ENCODE measurements around the gene PRKX.
"Not testable (repeated sequence)": the region's sequence is repeated elsewhere in the genome, so short reads cannot be mapped to it uniquely, and the experiment has no call there.

The PRKX gene

DNA sequence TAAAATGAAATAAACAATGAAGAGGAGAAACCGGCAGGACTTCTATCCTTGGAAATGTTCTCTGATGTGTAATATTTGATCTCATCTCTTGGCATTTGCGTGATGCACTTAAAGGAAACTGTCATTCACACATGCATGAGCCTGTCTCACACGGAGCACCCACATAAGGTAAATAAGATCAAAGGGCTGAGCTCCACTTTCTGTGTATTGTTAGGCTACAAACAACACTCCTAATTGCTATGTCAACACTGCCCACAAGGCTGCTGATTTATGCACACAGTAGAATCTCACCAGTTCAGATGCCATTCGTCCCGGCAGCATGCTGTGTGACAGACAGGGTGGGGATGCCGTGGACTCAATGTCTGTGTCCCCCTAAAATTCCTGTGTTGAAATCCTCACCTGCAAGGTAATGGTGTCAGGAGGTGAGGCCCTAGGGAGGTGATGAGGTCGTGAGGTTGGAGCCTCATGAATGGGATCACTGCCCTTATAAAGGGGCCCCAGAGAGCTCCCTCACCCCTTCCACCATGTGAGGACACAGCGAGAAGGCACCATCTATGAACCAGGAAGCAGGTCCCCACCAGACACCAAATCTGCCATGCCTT, 5.7 kb downstream of the PRKX start:
- DNase-seq: peak; percentile 33

DNA sequence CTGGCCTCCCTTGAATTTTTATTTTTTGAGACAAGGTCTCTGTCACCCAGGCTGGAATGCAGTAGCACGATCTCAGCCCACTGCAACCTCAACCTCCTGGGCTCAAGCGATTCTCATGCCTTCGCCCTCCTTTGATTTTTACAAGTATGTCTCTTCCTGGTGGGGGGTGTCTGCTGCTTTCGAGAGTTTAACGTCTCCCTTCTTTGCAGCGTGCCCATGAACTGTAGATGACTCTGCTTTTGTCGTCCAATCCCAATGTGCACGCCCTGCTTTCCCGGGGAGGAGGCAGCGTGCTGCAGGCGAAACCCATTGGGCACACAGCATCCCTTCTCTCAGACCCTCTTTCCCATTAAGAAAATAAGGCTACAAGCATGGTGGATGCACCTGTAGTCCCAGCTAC, 7.0 kb downstream of the PRKX start:
- DNase-seq: no peak

DNA sequence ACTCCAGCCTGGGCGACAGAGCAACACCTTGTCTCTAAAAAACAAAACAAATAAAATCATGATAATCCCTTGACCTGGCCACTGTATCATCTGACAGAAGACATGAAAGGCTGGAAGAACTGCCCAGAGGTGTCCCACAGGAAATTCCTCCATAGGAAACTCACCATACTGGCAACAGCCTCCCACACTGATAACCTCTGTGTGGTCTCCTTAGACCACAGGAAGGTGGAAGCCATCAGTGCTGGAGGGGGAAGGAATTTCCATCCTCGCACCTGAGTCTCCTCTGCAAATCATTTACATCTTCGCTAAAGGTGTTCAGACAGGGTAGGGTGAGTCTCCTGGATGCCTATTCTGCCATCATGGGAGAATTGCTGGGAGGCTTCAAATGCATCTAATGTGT, 10.2 kb downstream of the PRKX start:
- DNase-seq: not testable (repeated sequence)

DNA sequence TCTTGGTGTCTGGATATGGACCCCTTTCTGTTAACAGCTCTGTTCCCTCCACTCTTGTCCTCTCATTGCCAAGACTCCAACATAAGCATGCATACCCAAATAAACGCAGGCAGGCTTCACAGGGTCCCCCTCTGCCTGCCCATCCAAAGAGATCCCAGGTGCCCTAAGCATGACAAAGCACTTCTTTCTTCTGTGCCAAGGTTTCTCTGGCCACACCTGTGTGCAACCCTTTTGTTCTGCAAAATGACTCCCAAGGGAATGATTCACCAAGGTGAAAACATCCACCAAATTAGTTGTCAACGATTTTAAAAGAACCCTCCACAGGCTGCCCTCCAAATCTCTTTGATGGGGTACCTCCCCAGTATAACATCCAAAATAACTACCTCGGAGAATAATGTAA, 11.4 kb downstream of the PRKX start:
- not testable (repeated sequence) for DNase-seq

DNA sequence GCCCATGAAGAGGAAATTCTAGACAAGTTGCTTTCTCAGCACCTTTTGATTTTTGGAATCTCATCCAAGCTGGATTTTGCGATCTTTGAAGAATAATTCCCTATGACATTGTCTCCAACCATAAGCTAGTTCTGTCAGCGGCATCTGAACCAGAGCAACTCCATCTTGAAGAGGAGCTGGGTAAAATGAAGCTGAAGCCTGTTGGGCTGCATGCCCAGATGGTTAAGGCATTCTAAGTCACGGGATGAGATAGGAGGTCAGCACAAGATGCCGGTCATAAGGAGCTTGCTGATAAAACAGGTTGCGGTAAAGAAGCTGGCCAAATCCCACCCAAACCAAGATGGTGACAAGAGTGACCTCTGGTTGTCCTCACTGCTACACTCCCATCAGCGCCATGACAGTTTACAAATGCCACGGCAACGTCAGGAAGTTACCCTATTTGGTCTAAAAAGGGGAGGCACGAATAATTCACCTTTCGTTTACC, 12.0 kb downstream of the PRKX start:
- DNase-seq: not testable (repeated sequence)

DNA sequence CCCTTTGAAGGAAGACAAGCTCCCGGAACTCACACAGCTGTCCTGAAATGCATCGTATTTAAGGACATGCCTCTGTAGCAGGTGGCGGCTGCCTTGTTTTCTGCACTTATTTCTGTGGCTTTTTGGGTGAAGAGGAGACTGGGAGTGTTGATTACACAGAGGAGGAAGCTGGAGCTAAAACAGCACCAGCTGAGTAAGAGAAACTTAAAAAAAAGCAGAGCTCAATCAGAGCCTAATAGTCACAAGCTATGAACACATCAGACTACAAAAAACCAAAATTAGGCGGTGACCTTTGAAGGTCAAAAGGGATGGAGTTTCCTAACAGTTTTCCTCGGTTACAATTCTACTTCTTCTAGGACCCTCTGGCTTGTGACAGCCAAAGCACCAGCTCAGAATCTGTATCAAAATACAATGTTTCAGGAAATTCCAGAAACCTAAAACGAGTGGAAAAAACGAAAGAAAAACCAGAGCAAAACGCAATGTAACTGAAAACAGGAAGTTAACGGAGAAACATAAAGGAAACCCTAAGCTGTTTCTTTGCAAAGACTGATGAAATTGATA, 13.5 kb downstream of the PRKX start:
- peak; percentile 43 for DNase-seq

DNA sequence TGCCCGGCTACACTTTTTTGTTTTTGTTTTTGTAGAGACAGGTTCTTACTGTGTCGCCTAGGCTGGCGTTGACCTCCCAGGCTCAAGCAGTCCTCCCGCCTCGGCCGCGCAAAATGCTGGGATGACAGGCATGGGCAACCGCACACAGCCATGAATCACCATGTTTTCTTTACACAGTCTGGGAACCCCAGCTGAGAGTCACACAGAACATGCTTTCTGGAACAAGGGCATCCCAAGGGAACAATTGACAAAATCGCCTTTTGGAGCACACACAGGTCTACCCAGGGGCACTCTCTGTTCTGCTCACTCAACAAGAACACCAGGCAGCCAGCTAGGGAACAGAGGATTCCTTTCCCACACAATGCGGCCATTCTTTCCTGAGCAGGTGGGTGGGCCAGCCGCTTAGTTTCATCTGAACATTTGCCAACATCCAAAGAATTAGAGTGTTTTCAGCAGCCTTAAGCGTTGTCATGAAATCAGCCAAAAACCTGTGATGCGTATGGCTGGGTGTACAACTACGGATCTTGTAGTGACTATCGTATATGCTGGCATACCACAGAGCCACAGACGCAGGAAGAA, 15.7 kb downstream of the PRKX start:
- DNase-seq: no peak

DNA sequence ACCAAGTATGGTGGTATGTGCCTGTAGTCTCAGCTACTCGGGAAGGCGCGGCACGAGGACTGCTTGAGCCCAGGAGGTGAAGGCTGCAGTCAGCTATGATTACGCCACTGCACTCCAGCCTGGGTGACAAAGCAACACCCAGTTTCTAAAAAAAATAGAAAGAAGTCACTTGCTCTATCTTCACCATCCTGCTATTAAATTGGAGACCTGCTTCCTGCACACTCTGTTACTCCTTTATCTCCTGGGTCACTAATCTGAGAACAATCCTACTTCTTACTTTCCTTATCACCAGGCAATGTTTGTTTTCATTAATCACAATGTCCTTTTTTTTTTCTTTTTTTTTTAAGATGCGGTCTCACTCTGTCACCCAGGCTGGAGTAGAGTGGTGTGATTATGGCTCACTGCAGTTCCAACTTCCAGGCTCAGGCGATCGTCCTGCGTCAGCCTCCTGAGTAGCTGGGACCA, 16.2 kb downstream of the PRKX start:
- DNase-seq: no peak

DNA sequence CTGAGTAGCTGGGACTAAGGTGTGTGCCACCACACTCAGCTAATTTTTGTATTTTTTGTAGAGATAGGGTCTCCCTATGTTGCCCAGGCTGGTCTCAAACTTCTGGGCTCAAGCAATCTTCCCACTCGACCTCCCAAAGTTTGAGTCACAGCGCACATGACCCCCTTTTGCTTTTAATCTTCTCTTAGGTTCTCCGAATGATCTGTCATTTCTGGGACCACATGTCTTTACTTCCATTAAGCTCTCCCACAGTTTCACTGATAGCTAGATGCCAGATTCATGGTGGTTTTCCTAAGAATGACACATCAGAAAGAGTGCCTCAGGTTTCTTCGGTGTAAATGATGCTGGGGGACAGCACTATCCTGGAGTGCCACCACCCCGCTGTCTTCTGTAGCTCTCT, 17.9 kb downstream of the PRKX start:
- DNase-seq: no peak

DNA sequence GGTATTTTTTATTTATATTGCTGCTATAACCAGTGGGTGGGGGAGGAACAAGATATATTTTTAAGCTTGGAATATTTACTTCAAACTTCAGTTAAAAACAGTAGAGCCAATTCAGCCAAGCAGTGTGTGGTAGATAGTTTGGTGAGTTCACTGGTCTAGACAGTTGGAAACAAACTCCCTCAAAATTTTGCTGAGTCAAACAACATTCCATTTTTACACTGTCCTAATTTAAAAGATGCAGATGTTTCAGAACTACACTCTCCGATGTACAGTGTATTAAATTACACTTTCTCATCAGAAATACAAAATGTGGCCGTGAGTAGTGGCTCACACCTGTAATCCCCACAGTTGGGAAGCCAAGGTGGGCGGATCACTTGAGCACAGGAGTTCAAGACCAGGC, 23.3 kb downstream of the PRKX start:
- DNase-seq: no peak

DNA sequence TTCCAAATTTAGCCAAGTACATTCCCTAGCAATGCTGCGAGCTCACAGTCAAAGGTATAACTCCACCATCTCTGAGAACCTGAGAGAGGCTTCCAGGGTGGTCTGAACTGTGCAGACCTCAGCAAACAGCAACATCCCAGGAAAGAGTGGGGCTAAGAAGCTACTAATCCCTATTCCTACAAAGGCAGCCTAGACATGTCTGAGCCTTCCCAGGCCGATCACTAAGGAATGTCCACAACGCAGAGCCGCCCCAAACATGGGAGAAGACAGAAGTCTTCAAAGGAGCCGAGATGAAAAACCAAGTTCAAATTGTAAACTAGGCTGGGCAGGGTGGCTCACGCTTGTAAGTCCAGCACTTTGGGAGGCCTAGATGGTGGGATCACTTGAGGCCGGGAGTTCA, 30.2 kb downstream of the PRKX start:
- DNase-seq: not testable (repeated sequence)

DNA sequence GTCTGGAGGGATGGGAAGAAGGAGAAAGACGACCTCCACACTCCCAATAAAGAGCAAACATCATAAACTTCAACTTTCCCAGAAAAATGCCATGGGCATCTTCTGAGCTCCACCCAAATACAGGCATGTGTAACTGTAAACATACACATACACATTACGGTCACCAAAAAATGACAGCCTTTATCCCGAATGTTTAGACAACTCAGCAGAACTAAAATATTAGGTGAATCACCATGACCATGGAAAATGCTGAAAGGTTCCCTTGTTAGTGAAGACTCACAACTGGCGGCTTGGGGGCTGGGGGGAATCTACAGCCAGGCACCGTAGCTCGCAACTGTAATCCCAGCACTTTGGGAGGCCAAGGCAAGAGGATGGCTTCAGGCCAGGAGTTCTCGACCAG, 33.0 kb downstream of the PRKX start:
- DNase-seq: no peak

DNA sequence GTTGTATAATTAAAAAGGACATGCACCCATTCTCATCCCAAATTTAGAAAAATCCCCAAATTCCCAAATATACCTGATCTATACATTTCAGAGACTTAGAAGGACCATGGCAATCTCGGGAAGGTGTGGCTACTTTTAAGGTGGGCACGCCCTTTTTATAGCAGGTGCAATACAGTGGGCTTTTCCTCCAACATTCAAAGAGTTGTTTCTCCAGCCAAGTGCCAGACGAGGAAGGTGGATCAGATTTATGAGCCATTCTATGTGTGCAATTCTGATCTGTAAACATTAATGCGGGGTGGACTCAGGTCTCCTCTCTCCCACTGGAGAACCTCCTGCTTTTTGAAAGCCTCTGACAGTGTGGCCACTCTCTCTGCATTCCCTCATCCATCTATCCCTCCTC, 33.8 kb downstream of the PRKX start:
- DNase-seq: no peak

DNA sequence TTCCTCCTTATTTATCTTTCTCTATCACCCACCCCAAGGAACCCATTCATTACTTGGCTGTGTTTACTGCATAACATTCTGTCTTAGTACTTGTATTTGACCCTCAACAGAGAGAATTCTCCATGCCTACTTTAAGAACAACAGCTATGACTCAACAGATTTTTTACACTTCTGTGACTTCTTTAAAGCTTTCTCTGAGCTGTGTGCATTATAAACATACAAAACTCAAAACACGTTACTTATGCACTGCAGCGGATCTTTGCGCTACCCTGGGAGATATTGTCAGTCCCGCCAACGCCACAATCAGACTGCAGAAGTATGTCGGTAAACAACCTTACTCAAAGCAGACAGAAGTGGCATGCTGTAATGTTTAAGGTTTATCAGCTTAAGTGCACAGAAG, 35.1 kb downstream of the PRKX start:
- no peak for DNase-seq

DNA sequence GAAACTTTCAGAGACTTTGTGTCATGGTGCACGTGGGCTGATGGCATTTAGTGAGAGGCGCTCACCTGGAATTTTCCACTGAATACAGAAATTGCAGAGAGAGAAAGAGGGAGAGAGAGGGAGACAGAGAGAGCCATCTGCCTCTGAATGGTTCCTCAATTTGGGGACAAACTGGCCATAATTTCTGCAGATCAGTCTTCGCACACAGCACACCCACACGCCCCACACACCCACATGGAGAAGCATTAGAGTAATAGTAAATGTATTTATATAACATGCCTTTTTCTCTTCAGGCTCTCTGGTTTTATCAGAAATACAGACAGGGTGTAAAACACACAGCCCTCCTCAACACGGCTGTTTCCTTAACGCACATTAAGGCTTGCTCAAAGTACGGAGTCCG, 38.6 kb downstream of the PRKX start:
- DNase-seq: no peak

DNA sequence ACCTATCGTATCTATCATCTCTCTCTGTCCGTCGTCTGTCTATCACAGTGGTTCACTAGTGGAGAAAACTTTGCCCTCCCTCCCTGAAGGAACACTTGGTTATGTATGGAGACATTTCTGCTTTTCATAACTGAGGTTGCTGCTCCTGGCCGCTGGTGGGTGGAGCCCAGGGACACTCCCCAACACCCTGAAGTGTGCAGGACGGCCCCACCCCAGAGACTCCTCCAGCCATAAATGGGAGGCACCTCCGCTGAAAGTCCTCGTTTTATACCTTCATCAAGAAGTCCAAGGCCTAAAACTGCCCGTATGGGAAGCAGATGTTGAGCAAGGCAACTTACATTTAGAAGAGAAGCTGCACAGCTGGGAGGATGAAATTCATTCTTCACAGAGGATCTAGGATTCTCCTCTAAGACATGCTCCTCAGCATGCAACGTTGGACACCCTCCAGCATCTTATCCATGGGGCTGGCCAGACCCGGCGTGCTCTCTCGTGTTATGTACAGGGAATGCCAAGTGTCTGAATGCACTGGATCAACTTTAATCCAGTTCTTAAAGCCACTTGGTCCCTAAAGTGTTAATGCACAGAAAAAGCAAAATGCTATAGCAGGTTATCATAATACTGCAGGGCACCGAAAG, 43.5 kb downstream of the PRKX start:
- DNase-seq: no peak

DNA sequence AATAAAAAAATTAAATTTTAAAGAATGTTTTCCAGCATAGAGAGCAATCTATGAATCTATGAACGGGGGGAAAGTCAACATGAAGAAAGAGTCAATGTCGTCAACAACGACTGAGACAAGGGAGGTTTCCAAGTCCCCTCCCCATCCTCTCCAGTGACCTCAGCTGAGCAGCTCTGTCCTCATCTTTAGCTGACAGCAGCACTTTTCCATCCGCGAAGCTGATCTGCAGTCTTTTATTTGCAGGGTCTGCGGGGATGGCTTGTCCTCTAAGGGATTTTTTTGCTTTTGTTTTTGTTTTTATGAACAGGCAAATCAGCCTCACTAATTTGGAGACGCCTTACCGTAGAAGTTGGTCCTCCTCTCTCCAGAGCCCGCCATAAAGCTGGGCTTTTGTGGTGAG, 46.5 kb downstream of the PRKX start:
- DNase-seq: no peak

DNA sequence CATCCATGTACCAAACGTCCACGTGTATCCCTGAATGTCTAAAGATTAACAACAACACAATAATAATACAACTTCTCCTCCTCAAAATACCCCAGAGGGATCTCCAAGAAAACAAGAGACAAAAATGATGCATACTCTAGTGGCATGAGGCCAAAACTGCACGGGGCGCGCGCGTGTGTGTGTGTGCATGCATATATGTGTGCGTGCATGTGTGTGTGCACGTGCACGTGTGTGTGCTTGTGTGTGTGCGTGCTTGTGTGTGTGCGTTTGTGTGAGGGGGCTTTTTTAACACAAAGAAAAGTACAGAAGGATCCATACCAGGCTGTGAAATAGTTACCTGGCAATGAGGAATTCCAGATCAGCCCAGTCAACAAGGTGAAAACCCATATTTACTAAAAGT, 48.5 kb downstream of the PRKX start:
- no peak for DNase-seq

DNA sequence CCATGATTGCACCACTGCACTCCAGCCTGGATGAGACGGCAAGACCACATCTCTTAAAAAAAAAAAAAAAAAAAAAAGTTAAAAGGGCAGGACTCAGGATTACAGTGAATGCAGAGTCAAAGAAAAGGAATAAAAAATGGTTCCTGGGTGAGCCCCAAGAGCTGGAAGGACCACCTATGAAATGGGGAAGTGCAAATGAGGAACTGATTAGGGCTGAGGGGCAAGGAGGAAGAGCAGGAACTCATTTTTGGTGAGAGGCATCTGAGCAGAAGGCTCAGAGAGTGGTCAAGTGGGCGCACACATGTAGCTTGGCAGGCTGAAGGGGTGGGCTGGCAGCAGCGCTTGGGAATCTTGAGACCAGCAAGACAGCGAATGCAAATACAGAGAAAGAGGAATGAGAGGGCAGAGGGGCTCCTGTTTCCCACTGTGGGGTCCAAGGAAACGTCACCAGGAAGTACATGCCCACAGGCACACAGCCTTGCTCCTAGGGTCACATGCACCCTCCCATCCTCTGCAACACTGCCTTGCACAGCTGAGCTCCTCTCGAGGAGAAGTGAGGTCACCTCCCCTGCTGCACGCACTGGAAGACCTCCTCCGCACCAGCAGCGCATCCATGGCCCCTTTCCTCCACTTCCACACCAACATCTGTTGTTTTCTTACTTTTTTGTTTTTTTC, 49.7 kb downstream of the PRKX start:
- DNase-seq: not testable (repeated sequence)

DNA sequence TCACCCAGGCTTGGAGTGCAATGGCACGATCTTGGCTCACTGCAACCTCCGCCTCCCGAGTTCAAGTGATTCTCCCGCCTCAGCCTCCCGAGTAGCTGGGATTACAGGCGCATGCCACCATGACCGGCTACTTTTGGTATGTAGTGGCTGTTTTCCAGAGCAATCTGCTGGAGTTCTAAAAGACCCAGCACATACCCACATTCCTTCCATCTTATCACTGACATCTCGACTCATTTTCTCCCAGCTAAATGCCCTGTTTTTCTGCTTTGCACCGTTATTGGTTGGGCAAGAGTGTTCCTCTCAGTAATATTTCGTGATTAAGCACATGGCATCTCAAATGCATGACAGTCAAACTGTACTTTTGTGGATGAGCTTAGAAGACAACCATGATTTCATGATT, 53.7 kb downstream of the PRKX start:
- DNase-seq: no peak

DNA sequence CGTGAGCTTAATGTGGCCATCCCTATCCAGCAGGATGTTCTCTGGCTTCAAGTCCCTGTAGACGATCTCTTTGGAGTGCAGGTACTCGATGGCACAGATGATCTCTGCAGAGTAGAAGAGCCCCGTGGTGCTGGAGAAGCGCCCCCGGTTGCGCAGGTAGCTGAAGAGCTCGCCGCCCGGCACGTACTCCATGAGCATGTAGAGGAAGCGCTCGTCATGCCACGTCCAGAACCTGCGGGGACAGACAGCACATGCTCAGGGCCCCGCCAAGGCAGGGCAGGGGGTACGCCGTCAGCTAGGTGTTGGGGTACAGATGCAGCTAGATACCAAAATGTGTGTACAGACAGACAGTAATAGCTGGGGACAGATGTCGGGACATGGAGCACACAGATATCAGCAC, 58.3 kb downstream of the PRKX start:
- no peak for DNase-seq

DNA sequence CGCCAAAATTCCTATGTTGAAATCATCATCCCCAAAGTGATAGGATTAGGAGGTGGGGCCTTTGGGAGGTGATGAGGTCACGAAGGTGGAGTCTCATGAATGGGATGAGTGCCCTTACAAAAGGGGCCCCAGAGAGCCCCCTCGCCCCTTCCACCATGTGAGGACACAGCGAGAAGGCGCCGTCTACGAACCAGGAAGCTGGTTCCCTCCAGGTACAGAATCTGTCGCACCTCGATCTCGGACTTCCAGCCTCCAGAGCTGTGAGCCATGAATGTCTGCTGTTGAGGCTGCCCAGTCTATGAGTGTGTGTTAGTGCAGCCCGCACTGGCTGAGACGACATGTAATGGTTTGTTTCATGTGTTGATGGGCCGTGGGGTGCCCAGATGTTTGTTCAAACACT, 60.3 kb downstream of the PRKX start:
- DNase-seq: no peak

DNA sequence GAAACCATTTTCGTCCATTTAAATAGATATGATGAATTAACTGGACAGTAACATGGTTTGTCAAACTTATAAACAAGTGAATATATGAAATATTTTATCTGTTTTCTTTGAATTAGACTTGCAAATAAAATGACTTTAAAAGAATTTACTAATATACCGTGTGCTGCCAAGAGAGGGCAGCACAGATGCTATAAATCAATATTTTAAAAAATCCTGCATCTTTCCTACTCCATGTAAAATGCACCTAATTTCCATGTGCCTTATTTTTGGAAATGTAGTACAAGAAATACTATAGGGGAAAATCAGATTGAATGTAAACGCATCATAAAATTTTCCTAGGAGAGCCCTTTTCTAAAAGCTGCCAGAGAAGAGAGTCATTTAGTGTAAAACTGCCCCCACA, 62.2 kb downstream of the PRKX start:
- DNase-seq: peak; percentile 23

DNA sequence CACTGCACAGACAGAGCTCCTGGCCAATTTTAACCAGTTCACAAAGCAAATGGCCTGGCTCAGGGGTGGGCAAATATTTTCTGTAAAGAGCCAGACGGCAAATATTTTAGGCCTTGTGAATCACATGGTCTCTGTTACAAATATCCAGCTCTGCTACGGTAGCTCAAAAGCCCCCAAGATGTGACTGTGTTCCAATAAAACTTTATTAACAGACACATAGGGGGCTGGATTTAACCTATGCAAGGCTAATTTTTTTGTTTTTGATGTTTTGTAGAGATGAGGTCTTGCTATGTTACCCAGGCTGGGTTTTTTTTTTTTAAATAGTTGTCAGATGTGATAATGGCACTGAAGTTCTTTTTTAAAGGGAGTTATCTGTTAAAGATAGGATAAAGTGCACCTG, 65.4 kb downstream of the PRKX start:
- DNase-seq: no peak
